ENCODE results near the gene PRKCZ.
A peak's percentile ranks its signal among the peaks of the same experiment; 100 is the strongest.

Gene PRKCZ

GRCh38 chr1:2163205-2163604 lies 113.0 kb downstream of the PRKCZ start:
- no peak for DNase-seq

GRCh38 chr1:2165646-2166045 lies 115.4 kb downstream of the PRKCZ start:
- DNase-seq = no peak

GRCh38 chr1:2166254-2166653 lies 116.0 kb downstream of the PRKCZ start:
- no peak for DNase-seq

- no peak for DNase-seq
These were observed 116.5 kb downstream of the PRKCZ start for GRCh38 chr1:2166695-2167094.

GRCh38 chr1:2168090-2168489 lies 117.9 kb downstream of the PRKCZ start:
- no peak for DNase-seq

- no peak for DNase-seq
These were observed 118.3 kb downstream of the PRKCZ start for GRCh38 chr1:2168535-2168934.

- DNase-seq = no peak
These were observed 119.1 kb downstream of the PRKCZ start for GRCh38 chr1:2169200-2169836.

GRCh38 chr1:2170211-2170610 lies 120.0 kb downstream of the PRKCZ start:
- no peak for DNase-seq

- DNase-seq = no peak
These were observed 121.8 kb downstream of the PRKCZ start for GRCh38 chr1:2172012-2172411.

- no peak for DNase-seq
These were observed 122.4 kb downstream of the PRKCZ start for GRCh38 chr1:2172551-2173146.

GRCh38 chr1:2173546-2174347 lies 123.5 kb downstream of the PRKCZ start:
- no peak for DNase-seq

GRCh38 chr1:2174348-2175054 lies 124.3 kb downstream of the PRKCZ start:
- peak; percentile 40 for DNase-seq

- no peak for DNase-seq
These were observed 124.8 kb downstream of the PRKCZ start for GRCh38 chr1:2175055-2175414.

- no peak for DNase-seq
These were observed 125.7 kb downstream of the PRKCZ start for GRCh38 chr1:2175681-2176454.

GRCh38 chr1:2176615-2177014 lies 126.4 kb downstream of the PRKCZ start:
- DNase-seq = no peak

- no peak for DNase-seq
These were observed 127.3 kb downstream of the PRKCZ start for GRCh38 chr1:2177541-2177940.

GRCh38 chr1:2177946-2178538 lies 127.8 kb downstream of the PRKCZ start:
- DNase-seq = no peak

- DNase-seq = no peak
These were observed 128.7 kb downstream of the PRKCZ start for GRCh38 chr1:2178875-2179274.

- DNase-seq = no peak
These were observed 129.2 kb downstream of the PRKCZ start for GRCh38 chr1:2179283-2180013.

GRCh38 chr1:2180297-2181245 lies 130.4 kb downstream of the PRKCZ start:
- no peak for DNase-seq
